CD8-positive, alpha-beta memory T cell (primary cell): ENCODE measurements around the gene SLC6A19. TPM values are rescaled to one million over a fixed set of nuclear protein-coding genes. Genes with fewer than 3 reads are reported as not detected.
A peak's percentile ranks its signal among the peaks of the same experiment; 100 is the strongest.

Experiments used
- CTCF ChIA-PET: fragments of 350-600 bp; sonication (Branson Sonifier 250); formaldehyde crosslinking; loops from one replicate; lab custom pipeline; 2021; ENCODE audit warnings: antibody characterized with exemption; lab: Charles Lee
- POLR2A ChIA-PET: fragments of 350-600 bp; sonication (Branson Sonifier 250); formaldehyde crosslinking; loops from one replicate; lab custom pipeline; 2021; ENCODE audit warnings: antibody characterized with exemption; lab: Charles Lee
- DNase-seq, 5 donors: peaks; one replicate each; pipeline versions ENCODE4 v3.0.0 to v3.0.0-alpha.2; 2020 to 2022; ENCODE audit warnings: mixed read lengths in 1 of 5
- H3K27ac ChIP-seq: one replicate; pipeline ENCODE4 v1.7.0; 2013; ENCODE audit warnings: low read depth, mild to moderate bottlenecking, low read length, moderate library complexity
- H3K27me3 ChIP-seq: 2 replicates; pipeline ENCODE4 v1.7.0; 2013; ENCODE audit warnings: low read length, mild to moderate bottlenecking; ENCODE audit not compliant: insufficient read depth, poor library complexity, severe bottlenecking
- H3K36me3 ChIP-seq: 2 replicates; pipeline ENCODE4 v1.7.0; 2013; ENCODE audit warnings: mild to moderate bottlenecking, low read length, moderate library complexity; ENCODE audit not compliant: insufficient read depth
- H3K4me1 ChIP-seq: 2 replicates; pipeline ENCODE4 v1.7.0; 2013; ENCODE audit warnings: mild to moderate bottlenecking, low read length, moderate library complexity; ENCODE audit not compliant: insufficient read depth
- H3K4me3 ChIP-seq: 2 replicates; pipeline ENCODE4 v1.7.0; 2013; ENCODE audit warnings: mild to moderate bottlenecking, low read length
- H3K9me3 ChIP-seq: 2 replicates; pipeline ENCODE4 v1.7.0; 2013; ENCODE audit warnings: mild to moderate bottlenecking, low read length
- H3K27ac Mint-ChIP-seq, 8 donors: one replicate each; pipeline ENCODE4 v1.8.0; 2020 to 2021; ENCODE audit warnings: mixed read lengths in 8 of 8, mild to moderate bottlenecking in 6 of 8, inconsistent platforms in 3 of 8, moderate library complexity in 3 of 8
- H3K27me3 Mint-ChIP-seq, 2 donors: one replicate each; pipeline ENCODE4 v1.8.0; 2020 to 2021; ENCODE audit warnings: mixed read lengths in 2 of 2, mild to moderate bottlenecking in 1 of 2, moderate library complexity in 1 of 2
- H3K36me3 Mint-ChIP-seq, 3 donors: one replicate each; pipeline ENCODE4 v1.8.0; 2020 to 2021; ENCODE audit warnings: mixed read lengths in 3 of 3, inconsistent platforms in 1 of 3, mild to moderate bottlenecking in 1 of 3
- H3K4me1 Mint-ChIP-seq, 3 donors: one replicate each; pipeline ENCODE4 v1.8.0; 2020 to 2021; ENCODE audit warnings: mixed read lengths in 3 of 3, inconsistent platforms in 1 of 3, mild to moderate bottlenecking in 1 of 3
- H3K4me3 Mint-ChIP-seq, 7 donors: one replicate each; pipeline ENCODE4 v1.8.0; 2020 to 2021; ENCODE audit warnings: mixed read lengths in 7 of 7, mild to moderate bottlenecking in 6 of 7, moderate library complexity in 4 of 7, inconsistent platforms in 2 of 7
- H3K9me3 Mint-ChIP-seq, 5 donors: one replicate each; pipeline ENCODE4 v1.8.0; 2020 to 2022; ENCODE audit warnings: mixed read lengths in 5 of 5, mild to moderate bottlenecking in 3 of 5, moderate library complexity in 2 of 5, inconsistent platforms in 1 of 5
- polyA plus RNA-seq: library from polyadenylated mRNA; unstranded; fragments of 300-500 nt; fragmentation: Illumina TruSeq; gene quantifications from one replicate; pipeline ENCODE4 v1.2.3, GENCODE V29; 2021
- total RNA-seq, 2 experiments: library from RNA; stranded (reverse); gene quantifications; one replicate each; pipeline ENCODE4 v1.2.3, GENCODE V29; 2021

Gene SLC6A19
- total and polyA plus RNA-seq, 3 experiments from 2014 or later: not detected

DNA sequence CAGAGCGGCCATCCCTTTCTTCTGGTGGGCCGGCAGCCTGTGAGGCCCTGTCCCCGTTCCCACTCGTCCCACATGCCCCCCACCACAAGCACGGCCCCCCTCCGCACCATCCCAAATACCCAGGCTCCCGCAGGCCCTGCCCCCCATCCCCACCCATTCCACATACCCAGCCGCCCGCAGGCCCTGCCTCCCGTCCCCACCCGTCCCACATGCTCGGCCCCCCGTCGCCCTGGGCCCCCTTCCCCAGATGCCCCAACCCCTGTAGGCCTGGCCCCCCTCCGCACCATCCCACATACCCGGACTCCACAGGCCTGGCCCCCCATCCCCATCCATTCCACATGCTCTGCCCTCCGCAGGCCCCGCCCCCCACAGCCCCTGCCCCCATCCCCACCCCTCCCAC lies 11.5 kb downstream of the SLC6A19 start:
- Mint-ChIP-seq H3K4me1 (no peaks in the 10 kb centered on the region), H3K9me3 (no peaks in the 10 kb centered on the region), H3K36me3 (no peaks in the 10 kb centered on the region), H3K27me3 (peaks cover 4 to 7% of the 10 kb centered on the region in 2 donors), H3K4me3 (no peak overlapping the region), H3K27ac (no peak overlapping the region)
- ChIA-PET POLR2A (no interaction called here), CTCF (no interaction called here)
- Histone ChIP-seq H3K27me3 (no peaks in the 10 kb centered on the region), H3K36me3 (no peaks in the 10 kb centered on the region), H3K4me1 (no peaks in the 10 kb centered on the region), H3K4me3 (no peak overlapping the region), H3K9me3 (no peaks in the 10 kb centered on the region), H3K27ac (no peak overlapping the region)
- DNase-seq: peak in 1 of 5 donors; percentile 44

DNA sequence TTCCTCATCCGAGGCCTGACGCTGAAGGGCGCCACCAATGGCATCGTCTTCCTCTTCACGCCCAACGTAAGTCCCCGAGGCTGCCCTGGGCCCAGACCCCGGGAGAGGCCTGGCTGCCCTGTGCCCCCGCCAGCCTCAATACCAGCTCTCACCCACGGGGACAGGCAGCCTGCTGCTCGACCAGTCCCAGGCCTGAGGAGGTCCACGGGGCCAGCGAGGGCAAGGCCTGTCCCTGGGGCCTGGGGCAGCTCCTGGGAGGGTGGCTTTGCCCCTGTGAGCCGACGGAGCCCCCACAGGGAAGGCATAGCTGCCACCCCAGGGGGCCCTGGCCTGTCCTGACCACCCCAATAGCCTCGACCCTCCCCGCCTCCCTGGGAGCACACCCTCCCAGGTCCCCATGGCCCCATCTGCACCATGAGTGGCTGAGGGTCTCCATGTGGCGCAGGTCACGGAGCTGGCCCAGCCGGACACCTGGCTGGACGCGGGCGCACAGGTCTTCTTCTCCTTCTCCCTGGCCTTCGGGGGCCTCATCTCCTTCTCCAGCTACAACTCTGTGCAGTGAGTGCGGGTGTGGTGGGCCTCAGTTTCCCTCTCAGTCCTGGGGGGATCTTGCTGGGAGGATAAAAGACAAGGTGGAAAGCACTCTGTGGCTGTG lies 12.2 kb downstream of the SLC6A19 start:
- Histone ChIP-seq H3K4me1 (no peaks in the 10 kb centered on the region), H3K9me3 (no peaks in the 10 kb centered on the region), H3K4me3 (no peak overlapping the region), H3K27me3 (no peaks in the 10 kb centered on the region), H3K36me3 (no peaks in the 10 kb centered on the region), H3K27ac (no peak overlapping the region)
- CTCF ChIA-PET: no interaction called here
- peaks cover 3 to 10% of the 10 kb centered on the region in 2 donors for H3K27me3 Mint-ChIP-seq
- no peaks in the 10 kb centered on the region for H3K4me1 Mint-ChIP-seq
- peak in 1 of 5 donors; percentile 33 for DNase-seq
- no peak overlapping the region for H3K27ac Mint-ChIP-seq
- no peaks in the 10 kb centered on the region for H3K36me3 Mint-ChIP-seq
- H3K4me3 Mint-ChIP-seq: no peak overlapping the region
- no peaks in the 10 kb centered on the region for H3K9me3 Mint-ChIP-seq
- POLR2A ChIA-PET: no interaction called here

DNA sequence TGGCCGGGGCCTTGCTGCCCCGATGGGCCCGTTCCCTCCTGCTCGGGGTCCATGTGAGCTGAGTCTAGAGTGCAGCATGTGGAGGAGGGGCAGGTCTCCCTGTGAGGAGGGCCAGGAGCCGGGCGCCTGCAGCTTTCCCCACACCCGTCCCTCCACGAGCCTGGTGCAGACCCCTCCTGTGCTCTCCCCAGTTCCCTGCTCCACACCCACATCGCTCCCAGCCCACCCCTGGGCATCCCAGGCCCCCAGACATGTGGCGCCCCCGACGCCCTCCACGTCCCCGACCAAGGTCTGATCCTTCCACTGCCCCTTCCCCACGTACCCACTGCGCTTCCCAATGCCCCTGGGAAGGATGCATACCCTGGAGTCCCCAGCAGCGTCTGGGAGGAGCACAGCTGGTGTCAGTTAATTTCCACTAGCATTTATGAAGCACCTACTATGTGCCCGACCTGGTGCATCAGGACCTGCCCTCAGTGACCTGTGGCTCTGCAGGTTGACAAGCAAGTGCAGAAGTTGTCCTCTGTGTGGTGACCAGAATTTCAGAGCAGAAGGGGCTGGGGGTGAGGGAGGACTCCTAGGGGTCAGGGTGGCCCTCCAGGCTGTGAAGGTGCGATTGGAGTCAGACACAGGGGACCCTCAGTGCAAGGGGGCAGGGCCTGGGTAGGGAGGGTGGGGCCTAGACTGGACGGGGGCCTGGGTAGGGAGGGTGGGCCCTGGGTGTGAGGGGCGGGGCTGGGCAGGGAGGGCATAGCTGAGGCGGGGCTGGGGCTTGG lies 13.0 kb downstream of the SLC6A19 start:
- peak in 1 of 5 donors; percentile 38 for DNase-seq
- no peak overlapping the region for H3K27ac Mint-ChIP-seq
- no peaks in the 10 kb centered on the region for H3K9me3 Mint-ChIP-seq
- H3K27me3 ChIP-seq: no peaks in the 10 kb centered on the region
- CTCF ChIA-PET: no interaction called here
- peaks cover 2 to 13% of the 10 kb centered on the region in 2 donors for H3K27me3 Mint-ChIP-seq
- H3K9me3 ChIP-seq: no peaks in the 10 kb centered on the region
- POLR2A ChIA-PET: no interaction called here
- no peak overlapping the region for H3K4me3 Mint-ChIP-seq
- no peak overlapping the region for H3K27ac ChIP-seq
- H3K36me3 ChIP-seq: no peaks in the 10 kb centered on the region
- no peaks in the 10 kb centered on the region for H3K4me1 Mint-ChIP-seq
- no peaks in the 10 kb centered on the region for H3K4me1 ChIP-seq
- H3K4me3 ChIP-seq: no peak overlapping the region
- H3K36me3 Mint-ChIP-seq: no peaks in the 10 kb centered on the region

DNA sequence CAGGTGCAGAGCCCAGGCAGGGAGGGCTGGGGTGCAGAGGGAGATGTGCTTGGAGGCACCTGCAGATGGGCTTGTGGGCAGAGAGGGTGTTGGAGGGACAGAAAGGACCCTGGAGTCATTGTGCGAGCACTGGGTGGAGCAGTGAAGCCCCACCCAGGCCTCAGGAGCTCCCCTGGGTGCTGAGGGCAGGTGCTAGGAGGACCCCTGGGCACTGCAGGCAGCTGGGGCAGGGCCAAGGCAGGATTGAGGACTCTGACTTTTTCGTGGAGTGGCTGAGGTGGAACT lies 13.5 kb downstream of the SLC6A19 start:
- CTCF ChIA-PET: no interaction called here
- Mint-ChIP-seq H3K27me3 (peaks cover 2 to 13% of the 10 kb centered on the region in 2 donors), H3K27ac (no peak overlapping the region), H3K4me3 (no peak overlapping the region), H3K36me3 (no peaks in the 10 kb centered on the region), H3K9me3 (no peaks in the 10 kb centered on the region), H3K4me1 (no peaks in the 10 kb centered on the region)
- Histone ChIP-seq H3K36me3 (no peaks in the 10 kb centered on the region), H3K9me3 (no peaks in the 10 kb centered on the region), H3K4me3 (no peak overlapping the region), H3K27me3 (no peaks in the 10 kb centered on the region), H3K27ac (no peak overlapping the region), H3K4me1 (no peaks in the 10 kb centered on the region)
- DNase-seq: no peak
- POLR2A ChIA-PET: no interaction called here

DNA sequence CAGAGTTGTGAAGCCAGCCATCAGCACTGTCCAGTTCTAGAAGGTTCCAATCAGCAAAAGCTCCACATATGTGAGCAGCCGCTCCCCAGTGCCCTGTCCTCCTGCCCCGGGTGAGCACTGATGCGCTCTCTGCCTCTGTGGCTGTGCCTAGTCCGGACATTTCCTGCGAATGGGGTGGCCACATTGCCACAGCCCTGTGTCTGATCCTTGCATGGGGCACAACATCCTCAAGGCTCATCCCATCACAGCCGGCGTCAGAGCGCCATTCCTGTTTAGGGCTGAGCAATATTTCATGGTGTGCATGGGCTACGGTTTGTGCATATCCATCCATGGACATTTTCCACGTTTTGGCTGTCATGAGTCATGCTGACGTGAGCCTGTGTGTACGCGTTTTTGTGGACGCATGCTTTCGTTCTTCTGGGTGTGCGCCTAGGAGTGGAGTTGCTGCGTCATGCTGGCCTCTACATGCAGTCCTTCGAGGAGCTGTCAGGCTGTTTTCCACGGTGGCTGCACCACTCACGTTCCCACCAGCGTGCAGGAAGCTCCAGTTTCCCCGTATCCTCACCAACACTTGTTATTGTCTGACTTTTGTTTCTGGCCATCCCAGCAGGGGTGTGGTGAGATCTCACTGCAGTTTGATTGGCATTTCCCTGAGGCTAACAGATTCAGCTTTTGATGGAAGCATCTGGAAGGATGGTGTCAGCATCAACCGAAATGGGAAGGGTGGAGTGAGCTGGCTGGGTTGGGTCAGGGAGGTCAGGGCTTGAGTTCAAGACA lies 14.1 kb downstream of the SLC6A19 start:
- H3K4me1 ChIP-seq: no peaks in the 10 kb centered on the region
- no peaks in the 10 kb centered on the region for H3K9me3 Mint-ChIP-seq
- no peaks in the 10 kb centered on the region for H3K27me3 ChIP-seq
- peak in 1 of 5 donors; percentile 36 for DNase-seq
- no peak overlapping the region for H3K4me3 ChIP-seq
- no peaks in the 10 kb centered on the region for H3K36me3 Mint-ChIP-seq
- no peaks in the 10 kb centered on the region for H3K4me1 Mint-ChIP-seq
- peaks cover 2 to 13% of the 10 kb centered on the region in 2 donors for H3K27me3 Mint-ChIP-seq
- ChIA-PET CTCF (no interaction called here), POLR2A (no interaction called here)
- no peak overlapping the region for H3K27ac ChIP-seq
- no peaks in the 10 kb centered on the region for H3K9me3 ChIP-seq
- H3K36me3 ChIP-seq: no peaks in the 10 kb centered on the region
- peak overlapping the region in 2 of 8 donors; percentile 32 to 50 for H3K27ac Mint-ChIP-seq
- no peak overlapping the region for H3K4me3 Mint-ChIP-seq

DNA sequence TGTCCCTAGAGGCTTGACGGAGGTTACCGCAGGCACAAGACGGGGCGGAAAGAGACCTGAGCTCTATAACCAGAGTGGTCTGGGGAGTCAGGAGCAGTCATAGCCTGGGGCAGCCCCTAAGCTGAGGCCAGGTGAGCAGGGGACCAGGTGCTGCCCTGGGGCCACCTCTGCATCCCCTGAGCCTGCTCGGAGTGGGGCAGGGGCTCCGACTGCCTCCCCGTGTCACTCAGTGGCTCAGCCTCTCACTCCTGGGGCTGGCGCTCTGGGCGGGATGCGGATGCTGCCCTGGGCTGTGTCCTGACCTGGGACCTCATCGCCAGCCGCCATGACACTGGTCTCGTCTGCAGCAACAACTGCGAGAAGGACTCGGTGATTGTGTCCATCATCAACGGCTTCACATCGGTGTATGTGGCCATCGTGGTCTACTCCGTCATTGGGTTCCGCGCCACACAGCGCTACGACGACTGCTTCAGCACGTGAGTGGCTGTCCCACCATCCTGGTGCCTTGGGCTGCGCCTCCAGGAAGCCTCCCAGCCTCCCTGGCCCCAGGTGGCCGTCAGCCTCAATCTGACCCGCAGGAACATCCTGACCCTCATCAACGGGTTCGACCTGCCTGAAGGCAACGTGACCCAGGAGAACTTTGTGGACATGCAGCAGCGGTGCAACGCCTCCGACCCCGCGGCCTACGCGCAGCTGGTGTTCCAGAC lies 15.0 kb downstream of the SLC6A19 start:
- Histone ChIP-seq H3K9me3 (no peaks in the 10 kb centered on the region), H3K4me1 (no peaks in the 10 kb centered on the region), H3K4me3 (no peak overlapping the region), H3K27ac (no peak overlapping the region), H3K36me3 (no peaks in the 10 kb centered on the region), H3K27me3 (no peaks in the 10 kb centered on the region)
- H3K36me3 Mint-ChIP-seq: no peaks in the 10 kb centered on the region
- DNase-seq: peak in 1 of 5 donors; percentile 41
- H3K27me3 Mint-ChIP-seq: peaks cover 2 to 13% of the 10 kb centered on the region in 2 donors
- no peaks in the 10 kb centered on the region for H3K9me3 Mint-ChIP-seq
- CTCF ChIA-PET: no interaction called here
- H3K4me3 Mint-ChIP-seq: no peak overlapping the region
- H3K27ac Mint-ChIP-seq: peak overlapping the region in 1 of 8 donors; percentile 67
- POLR2A ChIA-PET: no interaction called here
- H3K4me1 Mint-ChIP-seq: no peaks in the 10 kb centered on the region

DNA sequence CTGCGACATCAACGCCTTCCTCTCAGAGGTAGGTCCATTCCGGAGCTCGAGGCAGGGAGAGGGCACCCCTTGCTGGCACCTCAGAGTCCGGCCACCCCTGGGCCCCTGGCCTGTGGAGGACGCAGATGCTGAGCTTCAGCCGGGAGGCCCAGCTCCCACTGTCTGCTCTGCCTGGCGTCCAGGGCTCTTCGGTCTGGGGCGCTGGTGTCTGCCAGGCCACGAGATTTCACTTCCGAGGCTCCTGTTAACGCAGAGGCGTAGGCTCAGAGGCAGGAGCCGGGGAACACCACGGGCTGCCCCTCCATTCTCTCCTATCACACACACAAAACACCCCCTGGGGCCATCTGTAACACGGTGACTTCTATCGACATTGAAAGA lies 15.5 kb downstream of the SLC6A19 start:
- Histone ChIP-seq H3K36me3 (no peaks in the 10 kb centered on the region), H3K4me1 (no peaks in the 10 kb centered on the region), H3K27me3 (no peaks in the 10 kb centered on the region), H3K27ac (no peak overlapping the region), H3K9me3 (no peaks in the 10 kb centered on the region), H3K4me3 (no peak overlapping the region)
- H3K27me3 Mint-ChIP-seq: peaks cover 2 to 13% of the 10 kb centered on the region in 2 donors
- no peaks in the 10 kb centered on the region for H3K4me1 Mint-ChIP-seq
- no peaks in the 10 kb centered on the region for H3K36me3 Mint-ChIP-seq
- H3K4me3 Mint-ChIP-seq: no peak overlapping the region
- peak overlapping the region in 1 of 8 donors; percentile 47 for H3K27ac Mint-ChIP-seq
- H3K9me3 Mint-ChIP-seq: no peaks in the 10 kb centered on the region
- ChIA-PET POLR2A (no interaction called here), CTCF (no interaction called here)
- DNase-seq: no peak
